ENCODE measurements around the gene TRMT11. TPM values are rescaled to one million over a fixed set of nuclear protein-coding genes. Genes with fewer than 3 reads are reported as not detected.

Gene TRMT11
- total and polyA plus RNA-seq, 2 of the 13 experiments (the other 11 are each of a cell fraction or from before 2014, with no cell fraction given) = 42.2 to 81.9 TPM

DNA sequence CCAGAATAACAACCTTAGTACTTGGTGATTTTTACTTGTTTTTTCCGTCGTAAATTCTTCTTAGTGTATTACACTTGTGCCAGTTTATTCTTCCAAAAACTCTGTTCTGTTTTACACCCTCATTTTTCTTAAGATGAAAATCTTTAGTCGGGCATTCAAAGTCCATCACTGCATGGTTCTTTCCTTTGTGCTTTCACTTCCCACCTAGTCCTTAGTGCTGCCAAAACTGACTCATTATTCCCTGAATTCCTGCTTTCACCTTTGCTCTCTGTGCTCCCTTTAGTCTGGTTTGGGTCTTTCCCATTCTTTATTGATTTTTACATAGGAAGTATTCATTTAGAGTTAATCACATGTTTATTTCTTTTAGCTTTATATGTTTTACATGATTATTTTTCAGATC is 3.3 kb downstream of the TRMT11 start (continued):
- TF ChIP-seq HOMEZ (CRISPR knock-in tag; IDR thresholded peaks at IDR 0.05; ENCODE audit: low read depth) (peak; percentile 88; the same call in 1 of the 2 replicates), ZNF652 (CRISPR knock-in tag; IDR thresholded peaks at IDR 0.05; ENCODE audit: borderline replicate concordance, low read depth) (peak; percentile 45; the same call in 1 of the 2 replicates), ZNF580 (CRISPR knock-in tag; IDR thresholded peaks at IDR 0.05; ENCODE audit: borderline replicate concordance, low read depth) (no peak), MLLT10 (CRISPR knock-in tag; IDR thresholded peaks at IDR 0.05) (no peak), ZNF577 (CRISPR knock-in tag; IDR thresholded peaks at IDR 0.05; ENCODE audit: borderline replicate concordance, low read depth) (no peak), MIXL1 (CRISPR knock-in tag; IDR thresholded peaks at IDR 0.05) (peak; percentile 65; the same call in 1 of the 2 replicates), PHF21A (CRISPR knock-in tag; IDR thresholded peaks at IDR 0.05) (0 out of 2 replicates have a peak, but pooled peaks have one; percentile 40), SOX13 (IDR thresholded peaks at IDR 0.05) (no peak), SOX13 (CRISPR knock-in tag; conservative IDR thresholded peaks at IDR 0.05 in 1 of 2, IDR thresholded peaks at IDR 0.05 in 1 of 2) (peak in 1 of 2 experiments; percentile 78; a peak in 2 of 4 replicates), XBP1 (CRISPR knock-in tag; IDR thresholded peaks at IDR 0.05) (no peak), GATAD2A (CRISPR knock-in tag; IDR thresholded peaks at IDR 0.05) (peak; percentile 80), ZHX2 (IDR thresholded peaks at IDR 0.05; ENCODE audit: low read depth) (no peak), ZHX2 (CRISPR knock-in tag; IDR thresholded peaks at IDR 0.05; ENCODE audit: borderline replicate concordance) (no peak), ZNF614 (CRISPR knock-in tag; IDR thresholded peaks at IDR 0.05; ENCODE audit: borderline replicate concordance) (0 out of 2 replicates have a peak, but pooled peaks have one; percentile 47)
- TF ChIP-seq, protein P1, sequence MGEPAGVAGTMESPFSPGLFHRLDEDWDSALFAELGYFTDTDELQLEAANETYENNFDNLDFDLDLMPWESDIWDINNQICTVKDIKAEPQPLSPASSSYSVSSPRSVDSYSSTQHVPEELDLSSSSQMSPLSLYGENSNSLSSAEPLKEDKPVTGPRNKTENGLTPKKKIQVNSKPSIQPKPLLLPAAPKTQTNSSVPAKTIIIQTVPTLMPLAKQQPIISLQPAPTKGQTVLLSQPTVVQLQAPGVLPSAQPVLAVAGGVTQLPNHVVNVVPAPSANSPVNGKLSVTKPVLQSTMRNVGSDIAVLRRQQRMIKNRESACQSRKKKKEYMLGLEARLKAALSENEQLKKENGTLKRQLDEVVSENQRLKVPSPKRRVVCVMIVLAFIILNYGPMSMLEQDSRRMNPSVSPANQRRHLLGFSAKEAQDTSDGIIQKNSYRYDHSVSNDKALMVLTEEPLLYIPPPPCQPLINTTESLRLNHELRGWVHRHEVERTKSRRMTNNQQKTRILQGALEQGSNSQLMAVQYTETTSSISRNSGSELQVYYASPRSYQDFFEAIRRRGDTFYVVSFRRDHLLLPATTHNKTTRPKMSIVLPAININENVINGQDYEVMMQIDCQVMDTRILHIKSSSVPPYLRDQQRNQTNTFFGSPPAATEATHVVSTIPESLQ (CRISPR knock-in tag; conservative IDR thresholded peaks at IDR 0.05) = no peak
- TF ChIP-seq, protein P2, sequence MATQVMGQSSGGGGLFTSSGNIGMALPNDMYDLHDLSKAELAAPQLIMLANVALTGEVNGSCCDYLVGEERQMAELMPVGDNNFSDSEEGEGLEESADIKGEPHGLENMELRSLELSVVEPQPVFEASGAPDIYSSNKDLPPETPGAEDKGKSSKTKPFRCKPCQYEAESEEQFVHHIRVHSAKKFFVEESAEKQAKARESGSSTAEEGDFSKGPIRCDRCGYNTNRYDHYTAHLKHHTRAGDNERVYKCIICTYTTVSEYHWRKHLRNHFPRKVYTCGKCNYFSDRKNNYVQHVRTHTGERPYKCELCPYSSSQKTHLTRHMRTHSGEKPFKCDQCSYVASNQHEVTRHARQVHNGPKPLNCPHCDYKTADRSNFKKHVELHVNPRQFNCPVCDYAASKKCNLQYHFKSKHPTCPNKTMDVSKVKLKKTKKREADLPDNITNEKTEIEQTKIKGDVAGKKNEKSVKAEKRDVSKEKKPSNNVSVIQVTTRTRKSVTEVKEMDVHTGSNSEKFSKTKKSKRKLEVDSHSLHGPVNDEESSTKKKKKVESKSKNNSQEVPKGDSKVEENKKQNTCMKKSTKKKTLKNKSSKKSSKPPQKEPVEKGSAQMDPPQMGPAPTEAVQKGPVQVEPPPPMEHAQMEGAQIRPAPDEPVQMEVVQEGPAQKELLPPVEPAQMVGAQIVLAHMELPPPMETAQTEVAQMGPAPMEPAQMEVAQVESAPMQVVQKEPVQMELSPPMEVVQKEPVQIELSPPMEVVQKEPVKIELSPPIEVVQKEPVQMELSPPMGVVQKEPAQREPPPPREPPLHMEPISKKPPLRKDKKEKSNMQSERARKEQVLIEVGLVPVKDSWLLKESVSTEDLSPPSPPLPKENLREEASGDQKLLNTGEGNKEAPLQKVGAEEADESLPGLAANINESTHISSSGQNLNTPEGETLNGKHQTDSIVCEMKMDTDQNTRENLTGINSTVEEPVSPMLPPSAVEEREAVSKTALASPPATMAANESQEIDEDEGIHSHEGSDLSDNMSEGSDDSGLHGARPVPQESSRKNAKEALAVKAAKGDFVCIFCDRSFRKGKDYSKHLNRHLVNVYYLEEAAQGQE (IDR thresholded peaks at IDR 0.05; ENCODE audit: borderline replicate concordance in 1 of 2, low read depth in 1 of 2, low read length in 2 of 2) = peak in 1 of 2 experiments; percentile 51; a peak in 1 of 4 replicates

Data from HepG2 (cell line).